SH-SY5Y (cell line): ENCODE results near the gene SRGAP3.
A peak's percentile ranks its signal among the peaks of the same experiment; 100 is the strongest.

ENCODE experiments used
- GATA2 ChIP-seq: IDR thresholded peaks from 2 replicates; pipeline ENCODE4 v1.6.1; 2011; ENCODE audit warnings: mild to moderate bottlenecking, low read depth, low read length
- GATA3 ChIP-seq: IDR thresholded peaks from 2 replicates; pipeline ENCODE4 v1.6.1; 2011; ENCODE audit warnings: low read depth, mild to moderate bottlenecking, low read length, moderate library complexity

SRGAP3 gene

GRCh38 chr3:9130345-9131305 lies 118.8 kb downstream of the SRGAP3 start:
- TF ChIP-seq GATA3 (no peak), GATA2 (0 out of 2 replicates have a peak, but pooled peaks have one; percentile 28)

- TF ChIP-seq GATA3: no peak
- no peak for TF ChIP-seq GATA2
These were observed 120.1 kb downstream of the SRGAP3 start for GRCh38 chr3:9129365-9129764.

GRCh38 chr3:9125278-9125951 lies 124.0 kb downstream of the SRGAP3 start:
- TF ChIP-seq GATA2 (no peak), GATA3 (no peak)

GRCh38 chr3:9124730-9125129 lies 124.7 kb downstream of the SRGAP3 start:
- no peak for TF ChIP-seq GATA3
- TF ChIP-seq GATA2: no peak

- no peak for TF ChIP-seq GATA3
- no peak for TF ChIP-seq GATA2
These were observed 125.6 kb downstream of the SRGAP3 start for GRCh38 chr3:9123840-9124239.

GRCh38 chr3:9122732-9123364 lies 126.6 kb downstream of the SRGAP3 start:
- no peak for TF ChIP-seq GATA3
- no peak for TF ChIP-seq GATA2

- TF ChIP-seq GATA3: no peak
- no peak for TF ChIP-seq GATA2
These were observed 128.0 kb downstream of the SRGAP3 start for GRCh38 chr3:9121366-9122001.

GRCh38 chr3:9119331-9119730 lies 130.1 kb downstream of the SRGAP3 start:
- TF ChIP-seq GATA3: no peak

GRCh38 chr3:9118222-9118621 lies 131.2 kb downstream of the SRGAP3 start:
- TF ChIP-seq GATA3: no peak
- TF ChIP-seq GATA2: no peak

- TF ChIP-seq GATA2 (no peak), GATA3 (no peak)
These were observed 132.2 kb downstream of the SRGAP3 start for GRCh38 chr3:9117220-9117619.

GRCh38 chr3:9116336-9116735 lies 133.1 kb downstream of the SRGAP3 start:
- no peak for TF ChIP-seq GATA2
- TF ChIP-seq GATA3: no peak

- TF ChIP-seq GATA2: no peak
- TF ChIP-seq GATA3: no peak
These were observed 134.1 kb downstream of the SRGAP3 start for GRCh38 chr3:9115336-9115735.

GRCh38 chr3:9113040-9113439 lies 136.4 kb downstream of the SRGAP3 start:
- TF ChIP-seq GATA2: no peak

- TF ChIP-seq GATA2 (no peak), GATA3 (no peak)
These were observed 137.6 kb downstream of the SRGAP3 start for GRCh38 chr3:9111866-9112265.
